Stimulated activated CD8-positive, alpha-beta memory T cell treated with anti-CD3 and anti-CD28 coated beads, Interleukin-7, amount 100 ng/mL, for 24 hours (primary cell): ENCODE data around the gene BRME1.
A peak's percentile ranks its signal among the peaks of the same experiment; 100 is the strongest.

Source experiments
- DNase-seq: peaks from one replicate; pipeline ENCODE4 v3.0.0-alpha.2; 2020; ENCODE audit warnings: low read depth

BRME1 gene

DNA sequence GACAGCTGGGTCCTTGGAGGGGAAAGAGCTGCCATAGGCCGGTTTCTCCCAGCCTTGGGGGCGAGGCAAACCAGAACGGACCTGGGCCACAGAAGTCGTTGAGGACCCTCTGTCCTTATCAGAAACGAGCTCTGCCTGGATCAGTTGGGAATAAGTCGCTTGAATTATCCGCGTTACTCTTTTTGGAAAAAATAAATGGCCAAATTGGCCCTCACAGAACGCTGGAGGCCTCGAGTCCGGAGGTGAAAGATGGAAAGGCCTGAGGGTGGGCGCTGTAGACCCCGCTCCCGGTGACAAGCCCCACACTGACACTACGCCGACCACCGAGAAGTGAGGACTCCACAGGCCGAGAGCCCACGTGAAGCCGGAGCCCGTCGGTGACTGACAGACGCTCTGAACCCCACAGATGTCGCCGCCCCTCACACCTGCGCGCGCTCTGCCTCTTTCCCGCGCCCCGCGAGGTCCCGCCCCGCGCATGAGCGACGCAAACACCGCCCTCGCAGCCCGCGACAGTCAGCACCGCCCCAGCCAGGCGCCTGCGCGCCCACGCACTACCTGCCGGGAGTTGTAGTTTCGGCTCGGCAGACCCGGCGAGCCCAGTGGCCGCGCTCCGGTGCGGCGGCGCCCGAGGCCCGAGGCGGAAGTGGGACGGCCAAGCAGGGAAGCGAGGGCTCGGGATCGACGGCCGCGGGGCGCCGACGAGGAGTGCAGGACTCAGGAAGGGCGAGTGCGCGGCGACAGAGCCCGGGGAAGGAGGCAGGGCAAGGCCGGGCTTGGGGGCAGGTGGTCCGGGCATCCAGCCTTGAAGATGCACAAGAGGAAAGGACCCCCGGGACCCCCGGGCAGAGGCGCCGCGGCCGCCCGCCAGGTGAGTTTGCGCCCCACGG lies at the start of gene BRME1, which contains the start of gene CC2D1A:
BRME1 (minus strand) TSS at position 484 of the 887 bp plus-strand sequence. CDS start 1,225 bp downstream, outside the sequence.
CC2D1A (plus strand) TSS at position 568 of the 887 bp plus-strand sequence; CDS start at position 809, 241 bp downstream.
- peak; percentile 93 for DNase-seq

DNA sequence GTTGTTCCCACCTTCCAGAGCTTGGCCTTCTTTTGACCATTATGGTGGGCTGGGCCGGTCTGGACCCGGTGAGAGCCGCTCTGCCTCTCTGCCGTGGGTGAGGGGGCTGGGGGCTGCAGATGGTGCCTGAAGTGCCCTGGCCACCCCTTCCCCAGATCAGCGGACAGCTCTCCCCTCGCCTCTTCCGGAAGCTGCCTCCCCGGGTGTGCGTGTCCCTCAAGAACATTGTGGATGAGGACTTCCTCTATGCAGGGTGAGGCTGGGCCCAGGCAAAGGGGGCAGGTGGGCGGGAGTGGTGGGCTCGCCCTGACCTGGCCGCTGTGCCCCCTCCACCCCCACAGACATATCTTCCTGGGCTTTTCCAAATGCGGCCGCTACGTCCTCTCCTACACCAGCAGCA lies 48.3 kb upstream of the BRME1 start:
- DNase-seq: no peak

DNA sequence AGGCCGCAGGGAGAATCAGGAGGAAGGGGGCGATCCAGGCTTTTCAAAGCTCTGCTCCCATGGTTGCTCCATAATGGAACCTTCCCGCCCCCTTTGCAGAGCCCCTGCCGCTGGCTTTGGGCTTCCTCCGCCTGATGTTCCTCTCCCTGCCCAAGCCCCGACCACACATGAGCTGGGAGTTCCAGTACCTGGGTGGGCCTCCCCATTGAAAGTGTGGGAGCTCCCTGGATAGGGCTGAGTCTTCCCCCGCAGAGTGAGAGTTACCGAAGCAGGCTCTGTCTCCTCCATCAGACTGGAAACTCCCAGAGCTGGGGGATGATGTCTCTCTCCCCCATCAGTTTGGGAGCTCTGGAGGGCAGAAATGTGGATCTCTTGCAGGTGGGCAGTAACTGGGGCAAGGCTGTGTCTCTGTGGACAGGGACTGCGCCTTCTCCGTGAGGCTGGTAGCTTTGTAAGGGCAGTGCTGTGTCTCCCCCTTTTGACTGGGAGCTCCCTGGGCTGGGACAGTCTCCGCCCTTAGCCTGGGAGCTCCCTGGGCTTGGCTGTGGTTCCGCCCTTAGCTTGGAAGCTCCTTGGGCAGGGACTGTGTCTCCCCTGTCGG lies 47.1 kb upstream of the BRME1 start:
- DNase-seq: no peak

DNA sequence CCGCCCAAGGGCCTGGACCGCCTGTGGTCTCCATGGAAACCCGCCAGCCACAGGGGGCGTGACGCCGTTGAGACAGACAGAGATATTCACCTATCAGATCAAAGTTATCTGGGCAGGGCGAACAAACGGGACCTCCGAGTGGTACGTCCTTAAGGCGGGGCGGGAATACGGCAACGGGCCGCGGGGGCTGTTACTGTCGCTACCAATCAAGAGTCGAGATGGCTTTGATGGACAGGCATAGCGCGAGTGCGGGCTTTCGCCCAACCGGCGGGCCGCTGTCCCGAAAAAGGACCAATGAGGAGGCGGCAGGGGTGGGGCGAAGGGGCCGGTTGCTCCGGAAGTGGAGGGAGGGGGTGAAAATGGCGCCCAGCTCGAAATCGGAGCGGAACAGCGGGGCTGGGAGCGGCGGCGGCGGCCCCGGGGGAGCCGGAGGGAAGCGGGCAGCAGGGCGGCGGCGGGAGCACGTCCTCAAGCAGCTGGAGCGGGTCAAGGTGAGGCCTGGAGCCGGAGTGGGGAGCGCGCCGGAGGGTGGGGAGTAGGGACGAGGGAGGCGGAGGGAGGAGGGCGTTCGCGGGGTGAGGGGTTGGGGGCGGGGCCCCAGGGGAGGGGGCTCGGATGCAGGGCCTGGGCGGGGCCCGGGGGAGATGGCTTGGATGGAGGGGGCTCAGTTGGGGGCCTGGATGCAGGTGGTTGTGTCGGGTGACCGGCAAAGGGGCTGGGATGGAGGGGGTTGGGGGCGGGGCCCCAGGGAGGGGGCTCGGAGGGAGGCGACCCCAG lies 46.4 kb upstream of the BRME1 start, which contains the start of gene DCAF15:
DCAF15 (plus strand) TSS at position 356 of the 777 bp plus-strand sequence; CDS start at position 360, 4 bp downstream.
- peak; percentile 98 for DNase-seq

DNA sequence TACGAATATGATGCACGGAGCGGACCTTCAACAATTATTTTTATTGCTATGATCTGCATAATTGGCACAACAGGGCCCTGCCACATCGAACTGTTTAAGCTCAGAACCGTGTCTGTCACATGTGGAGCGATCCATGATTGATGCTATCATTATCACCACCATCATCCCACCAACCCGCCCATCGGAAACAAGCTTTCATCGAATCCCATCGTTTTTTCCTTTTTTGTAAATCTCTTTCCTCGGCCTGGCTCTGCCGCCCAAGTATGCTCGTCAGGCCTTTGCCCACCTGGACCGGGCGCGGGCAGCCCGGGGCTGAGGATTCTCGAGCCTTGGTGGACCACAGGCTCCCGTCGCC lies 45.9 kb upstream of the BRME1 start:
- no peak for DNase-seq

DNA sequence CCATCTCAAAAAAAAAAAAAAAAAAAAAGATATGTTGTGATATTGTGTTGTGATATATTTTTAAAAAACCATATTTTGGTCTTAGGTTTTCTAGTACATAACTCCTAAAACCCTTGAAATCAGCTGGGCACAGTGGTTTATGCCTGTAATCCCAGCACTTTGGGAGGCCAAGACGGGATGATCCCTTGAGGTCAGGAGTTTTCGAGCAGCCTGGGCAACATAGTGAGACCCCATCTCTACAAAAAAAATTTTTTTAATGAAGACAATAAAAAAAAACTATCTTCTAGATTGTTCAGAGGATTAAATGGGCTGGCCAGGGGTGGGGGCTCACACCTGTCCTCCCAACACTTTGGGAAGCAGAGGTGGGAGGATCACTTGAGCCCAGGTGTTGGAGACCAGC lies 45.1 kb upstream of the BRME1 start:
- DNase-seq: no peak

DNA sequence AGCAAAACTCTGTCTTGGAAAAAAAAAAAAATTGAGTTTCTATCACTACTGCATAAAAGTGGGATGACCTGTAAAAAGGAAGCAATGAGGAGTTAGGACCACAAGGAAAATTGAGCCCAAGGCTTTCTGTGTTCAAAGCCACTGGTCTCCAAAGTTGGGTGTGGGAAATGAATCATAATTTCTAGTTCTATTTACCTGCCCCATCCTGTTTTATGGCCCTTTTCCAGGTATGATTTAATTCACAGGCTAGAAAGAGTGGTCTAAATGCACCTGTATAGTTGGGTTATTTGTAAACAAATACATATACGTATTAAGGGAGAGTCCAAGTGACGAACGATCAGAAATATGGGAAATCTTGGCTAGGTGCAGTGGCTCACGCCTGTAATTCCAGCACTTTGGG lies 40.5 kb upstream of the BRME1 start:
- no peak for DNase-seq

DNA sequence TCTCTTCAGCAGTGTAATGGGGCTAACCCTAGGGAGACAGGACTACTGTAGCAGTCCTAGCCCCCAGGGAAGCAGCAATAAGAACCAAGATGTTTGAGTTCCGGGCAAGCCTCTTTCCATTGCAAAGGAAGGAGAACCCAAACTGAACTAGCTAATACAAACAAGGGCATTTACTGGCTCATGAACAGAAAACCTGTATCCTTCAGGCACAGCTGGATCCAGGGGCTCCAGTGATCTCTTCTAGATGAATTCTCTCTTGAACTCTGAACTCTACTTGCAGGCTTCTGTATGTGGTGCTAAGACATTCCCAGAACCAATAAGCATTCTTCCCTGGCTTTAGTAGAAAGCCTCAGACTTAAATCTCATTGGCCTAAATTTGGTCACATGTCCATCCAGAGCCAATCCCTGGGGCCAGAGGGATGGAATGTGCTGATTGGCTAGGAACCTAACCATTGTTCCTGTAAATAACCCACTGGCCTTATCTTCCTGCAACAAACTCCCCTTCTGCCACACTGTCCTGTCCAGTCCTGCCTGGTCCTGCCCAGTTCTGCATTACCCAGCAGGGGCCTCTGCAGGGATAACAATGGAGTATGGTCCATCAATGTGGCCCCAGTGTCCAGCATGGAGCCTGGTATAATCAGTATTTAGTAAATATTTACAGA lies 36.2 kb upstream of the BRME1 start:
- no peak for DNase-seq

DNA sequence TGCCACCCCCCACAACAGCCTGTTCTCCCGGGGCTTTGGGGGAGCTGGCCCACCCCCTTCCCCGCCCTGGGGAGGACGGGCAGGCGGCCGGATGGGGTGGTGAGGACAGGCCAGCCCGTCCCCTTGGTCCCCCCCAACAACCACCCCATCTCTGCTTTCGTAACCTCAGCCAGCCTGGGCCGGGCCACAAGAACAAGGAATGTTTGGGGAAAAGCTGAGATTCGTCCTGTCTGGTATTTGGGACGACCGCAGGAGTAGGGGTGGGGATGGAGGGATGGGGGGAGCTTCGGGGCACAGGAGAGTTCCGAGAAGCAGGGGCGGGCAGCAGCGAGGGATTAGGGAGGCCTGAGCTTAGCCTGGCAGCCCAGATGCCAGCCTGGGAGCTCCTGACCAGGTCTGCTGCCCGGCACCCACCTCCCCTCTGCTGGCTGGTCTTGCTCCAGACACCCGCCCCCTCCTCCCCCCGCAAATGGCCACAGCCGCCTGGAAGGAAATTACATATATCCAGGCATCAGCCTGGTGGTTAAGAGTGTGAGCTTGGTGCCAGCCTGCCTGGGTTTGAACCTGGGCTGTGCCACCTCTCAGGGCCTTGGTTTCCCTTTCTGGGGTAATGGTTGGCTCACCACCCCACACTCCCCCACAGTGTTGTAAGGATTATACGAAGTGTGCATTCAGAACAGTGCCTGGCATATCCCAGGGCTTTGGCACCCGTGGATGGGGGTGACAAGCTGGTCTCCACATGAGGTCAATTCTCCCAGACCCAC lies 32.6 kb upstream of the BRME1 start, which contains the start of gene PODNL1:
PODNL1 (minus strand) TSS at position 117 of the 764 bp plus-strand sequence. CDS start 236 bp downstream, outside the sequence.
- no peak for DNase-seq

DNA sequence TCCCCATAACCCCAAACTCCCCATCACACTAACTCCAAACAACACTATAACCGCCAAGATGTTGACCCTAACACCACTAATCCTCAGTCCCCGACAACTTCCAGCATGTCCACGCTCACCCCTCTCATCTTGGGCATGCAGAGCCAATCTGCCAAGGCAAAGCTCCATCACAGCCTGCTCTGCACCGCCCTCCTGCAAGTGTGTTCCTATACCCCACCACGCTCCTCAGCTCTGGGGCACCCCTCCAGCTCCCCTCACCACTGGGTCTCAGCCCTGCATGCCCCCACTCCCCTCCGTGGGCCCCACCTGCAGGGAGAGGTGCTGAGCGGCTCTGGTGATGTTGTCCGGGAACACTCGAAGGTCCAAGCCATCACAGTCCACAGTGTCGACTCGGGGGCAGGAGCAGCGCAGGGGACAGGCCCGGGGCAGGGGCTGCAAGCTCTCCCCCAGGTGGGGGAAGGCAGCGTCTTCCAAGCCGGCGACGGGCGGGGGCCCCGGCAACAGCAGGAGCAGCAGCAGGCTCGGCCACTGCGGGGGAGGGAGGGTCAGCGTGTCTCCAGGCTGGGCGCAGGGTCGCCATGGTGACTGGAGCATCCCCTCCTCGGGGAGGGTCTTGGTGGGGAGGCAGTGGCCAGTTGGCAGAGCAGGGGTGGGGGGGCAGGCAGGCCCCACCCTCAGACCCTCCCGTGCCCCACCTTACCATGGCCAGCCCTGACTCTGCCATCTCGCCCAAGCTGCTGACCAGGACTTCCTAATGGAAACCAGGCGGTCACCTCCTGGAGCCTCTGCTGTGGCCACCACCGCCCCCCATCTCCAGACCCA lies 31.8 kb upstream of the BRME1 start:
- DNase-seq: no peak

DNA sequence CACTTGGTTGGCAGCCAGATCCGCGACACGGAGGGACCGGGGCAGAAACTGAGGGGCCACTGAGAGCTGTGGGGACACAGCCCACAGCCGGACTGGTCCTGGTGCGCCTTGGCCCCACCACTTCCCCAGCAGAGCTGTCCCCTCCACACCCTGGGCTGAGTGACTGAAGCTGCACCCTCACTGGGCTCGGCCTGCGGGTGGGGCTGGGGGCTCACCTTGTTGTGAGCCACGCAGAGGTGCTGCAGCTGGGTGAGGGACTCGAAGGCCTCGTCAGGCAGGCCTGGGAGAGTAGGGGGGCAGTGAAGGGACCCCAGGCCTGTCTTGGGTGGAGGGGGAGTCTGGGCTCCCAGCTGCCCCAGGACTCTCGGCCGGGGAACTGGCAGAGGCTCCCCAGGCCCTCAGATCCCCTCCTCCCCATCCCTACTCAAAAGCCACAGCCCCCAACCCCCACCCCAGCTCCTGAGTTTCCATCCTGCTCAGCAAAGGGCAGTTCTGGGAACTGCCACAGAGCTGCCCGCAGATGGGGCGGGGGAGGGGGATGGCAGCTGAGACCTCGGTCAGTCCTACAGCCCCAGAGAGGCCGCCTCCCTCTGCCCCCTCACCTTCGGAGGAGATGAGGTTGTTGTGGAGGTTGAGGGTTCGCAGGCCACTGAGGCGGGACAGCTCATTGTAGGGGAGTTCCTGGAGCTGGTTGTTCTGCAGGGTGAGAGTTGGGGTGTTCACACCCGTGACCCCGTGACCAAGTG lies 30.0 kb upstream of the BRME1 start:
- no peak for DNase-seq

DNA sequence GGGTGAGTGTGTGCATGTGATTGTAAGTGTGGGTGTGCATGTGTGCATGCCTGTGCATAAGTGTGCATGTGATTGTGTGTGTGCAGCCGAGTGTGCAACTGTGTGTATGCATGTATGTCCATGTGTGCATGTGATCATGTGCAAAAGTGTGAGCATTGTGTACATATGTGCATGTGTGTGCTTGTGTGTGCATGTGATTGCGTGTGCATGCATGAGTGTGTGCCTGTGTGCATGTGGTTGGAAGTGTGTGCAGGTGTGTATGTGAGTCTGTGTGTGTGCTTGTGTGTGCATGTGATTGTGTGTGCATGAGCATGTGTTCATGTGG lies 28.8 kb upstream of the BRME1 start:
- no peak for DNase-seq

DNA sequence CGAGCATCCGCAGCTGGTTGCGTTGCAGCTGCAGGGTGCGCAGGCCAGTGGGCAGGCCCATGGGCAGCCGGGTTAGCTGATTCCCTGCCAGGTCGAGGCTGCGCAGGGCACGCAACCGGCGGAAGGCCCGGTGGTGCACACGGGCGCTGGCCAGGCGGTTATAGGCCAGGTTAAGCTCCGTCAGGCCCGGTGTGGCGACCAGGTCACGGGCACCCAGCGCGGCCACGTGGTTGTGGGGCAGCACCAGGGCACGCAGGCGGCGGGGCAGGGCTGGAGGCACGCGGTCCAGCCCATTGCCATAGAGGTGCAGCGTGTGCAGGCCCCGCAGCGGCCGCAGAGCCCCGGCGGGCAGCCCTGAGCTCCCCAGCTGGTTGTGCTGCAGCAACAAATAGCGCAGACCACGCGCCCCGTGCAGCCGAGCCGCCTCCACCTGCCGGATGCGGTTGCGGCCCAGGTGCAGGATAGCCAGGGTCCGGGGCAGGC lies 27.0 kb upstream of the BRME1 start:
- no peak for DNase-seq

DNA sequence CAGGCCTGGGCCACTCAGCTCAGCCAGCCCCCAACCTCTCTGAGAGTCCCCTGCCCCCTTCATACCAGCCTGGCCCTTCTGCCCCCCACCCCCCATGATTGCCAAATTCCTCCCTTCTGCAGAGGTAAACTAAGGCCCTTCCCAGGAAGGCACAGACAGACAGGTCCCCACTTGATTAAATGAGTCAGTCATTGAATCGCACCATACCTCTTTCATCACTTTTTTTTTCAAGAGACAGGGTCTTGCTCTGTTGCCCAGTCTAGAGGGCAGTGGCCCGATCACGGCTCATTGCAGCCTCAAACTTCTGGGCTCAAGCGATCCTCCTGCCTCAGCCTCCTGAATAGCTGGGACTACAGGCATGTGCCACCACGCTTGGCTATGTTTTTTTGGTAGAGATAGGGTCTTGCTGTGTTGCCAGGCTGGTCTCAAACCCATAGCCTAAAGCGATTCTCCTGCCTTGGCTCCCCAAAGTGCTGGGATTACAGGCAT lies 26.3 kb upstream of the BRME1 start:
- no peak for DNase-seq

DNA sequence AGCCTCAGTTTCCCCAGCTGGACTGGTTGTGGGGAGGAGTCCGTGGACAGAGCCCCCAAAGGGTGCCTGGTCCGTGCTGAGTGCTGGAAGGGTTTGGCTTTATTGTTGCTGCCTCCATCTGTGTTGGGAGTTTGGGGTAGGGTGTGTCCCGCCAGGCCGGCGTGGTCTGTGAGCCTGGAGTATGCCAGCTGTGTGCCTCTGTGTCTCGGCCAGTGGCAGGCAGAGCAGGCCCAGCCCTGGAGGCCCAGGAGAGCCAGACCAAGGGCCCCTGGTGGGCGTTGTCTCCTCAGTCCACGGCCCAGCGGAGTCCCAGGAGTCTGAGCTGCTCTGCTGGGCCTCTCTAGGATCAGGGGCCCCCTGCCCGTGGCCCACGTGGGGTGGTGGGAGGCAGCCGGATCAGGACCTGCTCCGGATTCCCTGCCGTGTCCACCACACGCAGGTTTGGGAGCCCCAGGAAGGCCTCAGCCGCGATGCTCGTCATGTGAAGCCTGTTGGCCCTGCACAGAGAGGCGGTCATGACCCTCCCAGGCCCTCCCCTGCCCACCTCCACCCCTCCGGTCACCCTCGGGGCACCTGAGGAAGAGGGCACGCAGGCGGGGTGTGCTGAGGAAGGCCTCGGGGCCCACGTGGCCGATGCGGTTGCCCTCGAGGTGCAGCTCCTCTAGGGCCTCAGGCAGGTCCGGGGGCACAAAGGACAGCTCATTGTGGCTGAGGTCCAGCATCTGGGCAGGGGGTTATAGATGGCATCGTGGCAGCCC lies 25.7 kb upstream of the BRME1 start:
- DNase-seq: no peak

DNA sequence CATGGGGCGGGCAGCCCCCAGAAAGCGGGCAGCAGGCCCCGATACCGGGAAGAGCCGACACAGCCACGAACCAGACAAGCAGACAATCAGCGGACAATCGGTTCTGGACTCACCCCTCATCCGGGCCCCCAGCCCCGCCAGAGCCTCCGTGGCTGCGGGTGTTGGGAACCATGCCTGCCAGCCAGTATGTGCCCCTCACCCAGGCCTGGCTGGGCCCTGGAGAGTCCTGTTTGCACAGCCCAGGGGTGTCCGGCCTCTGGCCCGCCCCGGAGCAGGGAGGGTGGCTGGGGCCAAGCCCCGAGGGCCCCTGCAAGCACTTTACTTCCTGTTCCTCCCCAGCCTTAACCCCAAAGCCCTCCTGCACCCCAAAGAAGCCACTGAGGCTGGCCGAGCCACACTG lies 24.5 kb upstream of the BRME1 start:
- DNase-seq: no peak

DNA sequence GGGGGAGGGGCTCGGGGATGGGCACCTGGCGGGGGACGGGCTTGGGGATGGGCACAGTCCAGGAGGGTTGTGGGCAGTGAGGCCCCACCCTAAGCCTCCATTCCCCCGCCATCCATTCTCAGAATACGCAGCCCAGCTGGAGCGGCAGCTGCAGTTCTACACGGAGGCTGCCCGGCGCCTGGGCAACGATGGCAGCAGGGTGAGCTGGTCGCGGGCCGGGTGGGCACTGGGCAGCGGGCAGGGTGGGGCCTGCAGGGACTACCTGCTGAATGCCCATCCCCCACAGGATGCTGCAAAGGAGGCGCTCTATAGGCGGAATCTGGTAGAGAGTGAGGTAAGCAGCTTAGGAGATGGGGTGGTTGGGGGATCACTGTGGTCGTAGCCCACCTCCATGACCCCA lies 24.0 kb upstream of the BRME1 start:
- DNase-seq: no peak

DNA sequence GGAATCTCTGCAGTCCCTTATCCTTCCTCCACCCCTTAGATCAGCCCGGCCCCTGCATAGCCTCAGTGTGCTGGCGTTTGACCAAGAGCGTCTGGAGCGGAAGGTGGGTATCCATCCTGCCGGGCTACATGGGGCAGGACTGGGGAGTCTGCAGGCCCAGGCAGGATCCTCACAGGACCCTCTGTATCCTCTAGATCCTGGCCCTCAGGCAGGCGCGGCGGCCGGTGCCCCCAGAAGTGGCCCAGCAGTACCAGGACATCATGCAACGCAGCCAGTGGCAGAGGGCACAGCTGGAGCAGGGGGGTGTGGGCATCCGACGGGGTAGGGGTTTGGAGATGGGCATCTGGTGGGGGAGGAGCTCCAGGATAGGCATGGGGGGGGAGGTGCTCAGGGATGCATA lies 23.4 kb upstream of the BRME1 start:
- DNase-seq: no peak

DNA sequence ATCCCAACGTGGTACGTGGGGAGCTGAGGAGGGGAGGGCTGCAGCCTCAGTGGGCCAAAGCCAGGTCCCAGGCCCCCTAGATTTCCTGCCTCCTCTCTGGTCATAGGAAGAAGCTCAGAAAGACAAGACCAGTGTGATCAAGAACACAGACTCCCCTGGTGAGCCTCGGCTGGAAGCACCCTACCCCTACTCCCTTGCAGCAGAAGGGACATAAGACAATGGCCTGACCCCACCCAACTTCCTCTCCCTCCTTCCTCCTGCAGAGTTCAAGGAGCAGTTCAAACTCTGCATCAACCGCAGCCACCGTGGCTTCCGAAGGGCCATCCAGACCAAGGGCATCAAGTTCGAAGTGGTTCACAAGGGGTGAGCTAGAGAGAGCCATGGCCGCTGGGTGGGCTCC lies 20.8 kb upstream of the BRME1 start:
- DNase-seq: no peak
